GM12878 (cell line): ENCODE data around the gene TGFB2. TPM values are rescaled to one million over a fixed set of nuclear protein-coding genes. Genes with fewer than 3 reads are reported as not detected.

Source experiments
- ATAC-seq: fragments of 200-7000 bp; cut with Tn5 transposase; 3 replicates; pipeline ENCODE4 v1.9.1; 2020; ENCODE audit warnings: mild to moderate bottlenecking, moderate library complexity
- BruUV-seq: library from RNA; stranded (reverse); fragments of 400-500 nt; replicated peaks from 2 replicates; lab custom pipeline; 2021; lab: Mats Ljungman, UMichigan
- CTCF ChIA-PET: fragments of 300-600 bp; sonication (Branson Sonifier 250); formaldehyde crosslinking; extraction: SDS; loops from one replicate; lab custom pipeline; 2021; ENCODE audit warnings: inconsistent platforms; lab: Yijun Ruan, JAX
- POLR2A ChIA-PET: fragments of 350-600 bp; formaldehyde crosslinking; extraction: SDS; loops from one replicate; lab custom pipeline; 2021; ENCODE audit warnings: inconsistent platforms; lab: Charles Lee
- RAD21 ChIA-PET: fragments of 300-600 bp; sonication (Branson Sonifier 250); formaldehyde crosslinking; loops from one replicate; lab custom pipeline; 2023; ENCODE audit warnings: antibody characterized with exemption; ENCODE audit not compliant: unreplicated experiment; lab: Charles Lee
- SMC1A ChIA-PET: fragments of 300-600 bp; sonication (Branson Sonifier 250); formaldehyde crosslinking; loops from one replicate; lab custom pipeline; 2023; ENCODE audit not compliant: unreplicated experiment, uncharacterized antibody; lab: Charles Lee
- DNase-seq: peaks from one replicate; pipeline ENCODE4 v3.0.0-alpha.2; 2011; ENCODE audit warnings: low read depth, low spot score
- FAIRE-seq: peaks from 3 replicates; lab custom pipeline; 2011; peaks lifted over from hg19 to GRCh38; lab: Jason Lieb, UNC
- H2AFZ ChIP-seq: 2 replicates; pipeline ENCODE4 v1.6.0; 2011; ENCODE audit warnings: low read depth, low read length, control low read depth; ENCODE audit not compliant: control insufficient read depth
- H3K27ac ChIP-seq: 2 replicates; pipeline ENCODE4 v1.5.1; 2011; ENCODE audit warnings: control low read depth; ENCODE audit not compliant: control insufficient read depth, insufficient read depth
- H3K27me3 ChIP-seq, 2 experiments: replicated peaks in 1 of 2; 2 replicates each; pipeline versions ENCODE4 v1.6.0 to v1.6.1; 2011; ENCODE audit warnings: low read length in 1 of 2; ENCODE audit not compliant: control insufficient read depth in 2 of 2, insufficient read depth in 2 of 2
- H3K36me3 ChIP-seq, 2 experiments: 2 replicates each; pipeline ENCODE4 v1.5.1; 2011; ENCODE audit warnings: low read length in 1 of 2; ENCODE audit not compliant: control insufficient read depth in 2 of 2, insufficient read depth in 2 of 2
- H3K4me1 ChIP-seq: 2 replicates; pipeline ENCODE4 v1.6.1; 2011; ENCODE audit warnings: mild to moderate bottlenecking, low read length, moderate library complexity, mixed read lengths; ENCODE audit not compliant: control insufficient read depth, insufficient read depth
- H3K4me2 ChIP-seq: 2 replicates; pipeline ENCODE4 v1.6.0; 2011; ENCODE audit warnings: control low read depth; ENCODE audit not compliant: control insufficient read depth, insufficient read depth
- H3K4me3 ChIP-seq: fragments of 200-600 bp; sonication (generic); 2 replicates; pipeline ENCODE4 v1.5.1; 2016
- H3K79me2 ChIP-seq: 2 replicates; pipeline ENCODE4 v1.6.0; 2011; ENCODE audit warnings: low read length; ENCODE audit not compliant: control insufficient read depth, insufficient read depth
- H3K9ac ChIP-seq: 2 replicates; pipeline ENCODE4 v1.8.0; 2011; ENCODE audit warnings: low read length, control low read depth, mixed read lengths; ENCODE audit not compliant: control insufficient read depth, insufficient read depth
- H3K9me3 ChIP-seq: replicated peaks from 3 replicates; pipeline ENCODE4 v1.5.1; 2011; ENCODE audit warnings: mild to moderate bottlenecking, low read length; ENCODE audit not compliant: control insufficient read depth, insufficient read depth
- H4K20me1 ChIP-seq: 2 replicates; pipeline ENCODE4 v1.6.0; 2011; ENCODE audit not compliant: control insufficient read depth, insufficient read depth
- BMI1 ChIP-seq: fragments of 450-650 bp; IDR thresholded peaks from 2 replicates; pipeline ENCODE4 v1.6.1; 2016; ENCODE audit warnings: mild to moderate bottlenecking, moderate library complexity, borderline replicate concordance
- CBX3 ChIP-seq: fragments of 200-600 bp; sonication (generic); IDR thresholded peaks from 2 replicates; pipeline ENCODE4 v1.6.1; 2016; ENCODE audit warnings: low read depth, borderline replicate concordance
- CBX5 ChIP-seq: sonication (generic); IDR thresholded peaks from 2 replicates; pipeline ENCODE4 v1.6.1; 2016; ENCODE audit warnings: low read depth, moderate library complexity, mild to moderate bottlenecking, inconsistent platforms
- DPF2 ChIP-seq: fragments of 450-650 bp; IDR thresholded peaks from 2 replicates; pipeline ENCODE4 v1.6.1; 2017; ENCODE audit warnings: mild to moderate bottlenecking
- EGR1 ChIP-seq, 2 experiments: IDR thresholded peaks; 1 replicate in 1 of 2; 2 replicates in 1 of 2; pipeline ENCODE4 v1.6.1; 2011 to 2012; ENCODE audit warnings: low read depth in 2 of 2, low read length in 2 of 2, borderline replicate concordance in 1 of 2, mild to moderate bottlenecking in 1 of 2, moderate library complexity in 1 of 2
- HDAC6 ChIP-seq: fragments of 200-600 bp; sonication (generic); IDR thresholded peaks from one replicate; pipeline ENCODE4 v1.8.0; 2017; ENCODE audit warnings: antibody characterized with exemption; ENCODE audit not compliant: unreplicated experiment
- MTA2 ChIP-seq: fragments of 450-650 bp; IDR thresholded peaks from 2 replicates; pipeline ENCODE4 v1.6.1; 2016; ENCODE audit warnings: low read depth, mild to moderate bottlenecking, moderate library complexity
- MYB ChIP-seq: fragments of 150-350 bp; IDR thresholded peaks from 2 replicates; pipeline ENCODE4 v1.6.1; 2014; ENCODE audit warnings: mild to moderate bottlenecking, low read depth, low read length, borderline replicate concordance
- NFIC ChIP-seq: IDR thresholded peaks from 2 replicates; pipeline ENCODE4 v1.6.1; 2012; ENCODE audit warnings: low read depth, mild to moderate bottlenecking, inconsistent platforms, low read length, moderate library complexity
- NFYA ChIP-seq: IDR thresholded peaks from 2 replicates; pipeline ENCODE4 v1.6.1; 2011; ENCODE audit warnings: low read depth, mild to moderate bottlenecking, low read length, improper control_type of control experiment, borderline replicate concordance
- POLR2AphosphoS5 ChIP-seq: IDR thresholded peaks from 2 replicates; pipeline ENCODE4 v1.6.1; 2011; ENCODE audit warnings: mild to moderate bottlenecking, low read length, inconsistent platforms
- TBL1XR1 ChIP-seq: IDR thresholded peaks from 2 replicates; pipeline ENCODE4 v1.6.1; 2012; ENCODE audit warnings: low read depth, low read length, improper control_type of control experiment
- WGBS: methylation state at CpG from one replicate; pipeline ENCODE4 v1.1.6; 2016; ENCODE audit warnings: low lambda C conversion rate; ENCODE audit not compliant: insufficient replicate concordance, insufficient coverage; ENCODE audit errors: missing lambda C conversion rate; 5-methylcytosine and 5-hydroxymethylcytosine counted together
- in situ Hi-C: fragments of 300-500 bp; cut with MboI; formaldehyde crosslinking; loops from 9 replicates; pipeline ENCODE4 v1.14.3; 2018; ENCODE audit warnings: mixed read lengths
- intact Hi-C: fragments of 100-400 bp; cut with micrococcal nuclease; formaldehyde crosslinking; loops from one replicate; pipeline ENCODE4 v1.14.2; 2022; ENCODE audit not compliant: unreplicated experiment
- polyA plus RNA-seq, 11 experiments: library from polyadenylated mRNA; depleted of rRNA in 4 of 11; unstranded in 6 of 11; stranded (reverse) in 5 of 11; fragments of >200 nt; fragmentation: Nextera tagmentation in 4 of 11; fragmentation: Illumina TruSeq in 1 of 11; extraction: Ambion mirVana in 4 of 11; extraction: Trizol in 1 of 11; gene quantifications; 1 replicate in 1 of 11; 2 replicates in 10 of 11; pipeline versions ENCODE4 v1.2.1 to v1.2.3, GENCODE V29; 2011 to 2016; ENCODE audit warnings: inconsistent platforms in 2 of 11, missing spikeins in 2 of 11, low read depth in 1 of 11
- total RNA-seq, 4 experiments: library from RNA; depleted of rRNA in 3 of 4; stranded (reverse); fragments of >200 nt in 3 of 4; fragmentation: Illumina TruSeq in 1 of 4; extraction: Trizol in 1 of 4; gene quantifications; 2 replicates each; pipeline versions ENCODE4 v1.2.1 to v1.2.3, GENCODE V29; 2013 to 2021
- TF ChIP-seq, protein P1 (sequence below): fragments of 450-650 bp; IDR thresholded peaks from 2 replicates; pipeline ENCODE4 v1.6.1; 2016; ENCODE audit warnings: mild to moderate bottlenecking
- TF ChIP-seq, protein P2 (sequence below): fragments of 450-650 bp; conservative IDR thresholded peaks from 2 replicates; pipeline ENCODE4 v1.6.1; 2017; ENCODE audit warnings: mild to moderate bottlenecking, moderate library complexity
- TF ChIP-seq, protein P3 (sequence below): fragments of 450-650 bp; IDR thresholded peaks from 2 replicates; pipeline ENCODE4 v1.6.1; 2016; ENCODE audit warnings: mild to moderate bottlenecking

Gene TGFB2
- total and polyA plus RNA-seq, 10 of the 15 experiments (the other 5 are each of a cell fraction or from before 2014, with no cell fraction given): 0.03 to 0.11 (median 0.04) TPM; not detected in 6

DNA sequence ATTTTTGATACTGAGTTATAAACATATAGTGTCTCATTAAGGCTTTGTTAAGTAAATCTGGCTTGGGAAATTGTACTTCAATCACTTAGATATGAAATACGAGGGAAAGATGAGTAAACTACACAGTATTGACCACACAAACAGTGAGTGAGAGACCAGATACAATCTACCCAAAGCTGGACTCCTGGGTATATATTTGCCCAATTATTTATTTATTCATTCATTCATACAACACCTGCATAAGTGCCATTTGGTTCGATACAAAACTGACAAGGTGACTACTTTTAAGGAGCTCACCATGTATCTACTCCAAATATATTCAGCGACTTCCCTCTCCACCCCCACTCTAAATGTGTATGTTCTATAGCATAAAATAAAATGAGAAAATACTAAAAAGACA, 143.4 kb downstream of the TGFB2 start:
- TF ChIP-seq EGR1 (IDR thresholded peaks at IDR 0.05; ENCODE audit: borderline replicate concordance in 1 of 2, low read depth in 2 of 2, low read length in 2 of 2) (no peak), CBX3 (no peak), MTA2 (no peak), MYB (no peak), POLR2AphosphoS5 (no peak), TBL1XR1 (no peak), NFIC (no peak), NFYA (no peak), DPF2 (no peak), HDAC6 (no peak), BMI1 (no peak), CBX5 (no peak)
- TF ChIP-seq, protein P1, sequence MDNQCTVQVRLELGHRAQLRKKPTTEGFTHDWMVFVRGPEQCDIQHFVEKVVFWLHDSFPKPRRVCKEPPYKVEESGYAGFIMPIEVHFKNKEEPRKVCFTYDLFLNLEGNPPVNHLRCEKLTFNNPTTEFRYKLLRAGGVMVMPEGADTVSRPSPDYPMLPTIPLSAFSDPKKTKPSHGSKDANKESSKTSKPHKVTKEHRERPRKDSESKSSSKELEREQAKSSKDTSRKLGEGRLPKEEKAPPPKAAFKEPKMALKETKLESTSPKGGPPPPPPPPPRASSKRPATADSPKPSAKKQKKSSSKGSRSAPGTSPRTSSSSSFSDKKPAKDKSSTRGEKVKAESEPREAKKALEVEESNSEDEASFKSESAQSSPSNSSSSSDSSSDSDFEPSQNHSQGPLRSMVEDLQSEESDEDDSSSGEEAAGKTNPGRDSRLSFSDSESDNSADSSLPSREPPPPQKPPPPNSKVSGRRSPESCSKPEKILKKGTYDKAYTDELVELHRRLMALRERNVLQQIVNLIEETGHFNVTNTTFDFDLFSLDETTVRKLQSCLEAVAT: no peak
- TF ChIP-seq, protein P2, sequence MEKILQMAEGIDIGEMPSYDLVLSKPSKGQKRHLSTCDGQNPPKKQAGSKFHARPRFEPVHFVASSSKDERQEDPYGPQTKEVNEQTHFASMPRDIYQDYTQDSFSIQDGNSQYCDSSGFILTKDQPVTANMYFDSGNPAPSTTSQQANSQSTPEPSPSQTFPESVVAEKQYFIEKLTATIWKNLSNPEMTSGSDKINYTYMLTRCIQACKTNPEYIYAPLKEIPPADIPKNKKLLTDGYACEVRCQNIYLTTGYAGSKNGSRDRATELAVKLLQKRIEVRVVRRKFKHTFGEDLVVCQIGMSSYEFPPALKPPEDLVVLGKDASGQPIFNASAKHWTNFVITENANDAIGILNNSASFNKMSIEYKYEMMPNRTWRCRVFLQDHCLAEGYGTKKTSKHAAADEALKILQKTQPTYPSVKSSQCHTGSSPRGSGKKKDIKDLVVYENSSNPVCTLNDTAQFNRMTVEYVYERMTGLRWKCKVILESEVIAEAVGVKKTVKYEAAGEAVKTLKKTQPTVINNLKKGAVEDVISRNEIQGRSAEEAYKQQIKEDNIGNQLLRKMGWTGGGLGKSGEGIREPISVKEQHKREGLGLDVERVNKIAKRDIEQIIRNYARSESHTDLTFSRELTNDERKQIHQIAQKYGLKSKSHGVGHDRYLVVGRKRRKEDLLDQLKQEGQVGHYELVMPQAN: no peak
- TF ChIP-seq, protein P3, sequence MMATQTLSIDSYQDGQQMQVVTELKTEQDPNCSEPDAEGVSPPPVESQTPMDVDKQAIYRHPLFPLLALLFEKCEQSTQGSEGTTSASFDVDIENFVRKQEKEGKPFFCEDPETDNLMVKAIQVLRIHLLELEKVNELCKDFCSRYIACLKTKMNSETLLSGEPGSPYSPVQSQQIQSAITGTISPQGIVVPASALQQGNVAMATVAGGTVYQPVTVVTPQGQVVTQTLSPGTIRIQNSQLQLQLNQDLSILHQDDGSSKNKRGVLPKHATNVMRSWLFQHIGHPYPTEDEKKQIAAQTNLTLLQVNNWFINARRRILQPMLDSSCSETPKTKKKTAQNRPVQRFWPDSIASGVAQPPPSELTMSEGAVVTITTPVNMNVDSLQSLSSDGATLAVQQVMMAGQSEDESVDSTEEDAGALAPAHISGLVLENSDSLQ: no peak
- DNase-seq: no peak
- no peaks in the 10 kb centered on the region for H3K79me2 ChIP-seq
- no peak overlapping the region for H3K27ac ChIP-seq
- no peak for ATAC-seq
- H3K4me2 ChIP-seq: no peak overlapping the region
- H2AFZ ChIP-seq: no peak overlapping the region
- no peak overlapping the region for H3K9ac ChIP-seq
- no peak for FAIRE-seq
- H4K20me1 ChIP-seq: no peaks in the 10 kb centered on the region
- no peaks in the 10 kb centered on the region for H3K9me3 ChIP-seq
- no peaks in the 10 kb centered on the region for H3K36me3 ChIP-seq
- 24% methylated on average over 3 of the region's 3 CpGs for WGBS
- no TSS peak for BruUV-seq
- H3K4me3 ChIP-seq: no peak overlapping the region
- ChIA-PET POLR2A (no interaction called here), CTCF (no interaction called here), SMC1A (interaction anchor here (1.1 kb wide), 1 partner anchor 20 kb away, joined by 3 read pairs; no protein-coding TSS in a partner anchor), RAD21 (no interaction called here)
- H3K27me3 ChIP-seq: no peaks in the 10 kb centered on the region
- H3K4me1 ChIP-seq: no peaks in the 10 kb centered on the region
- in situ Hi-C loops (no loop called here), intact Hi-C loops (no loop called here)
